GM18867 (cell line): ENCODE results near the gene CRTC1.

ENCODE experiments used
- ATAC-seq: cut with Tn5 transposase; IDR thresholded peaks from one replicate; pipeline ENCODE4 v1.9.1; 2021; ENCODE audit warnings: mild to moderate bottlenecking, moderate library complexity; ENCODE audit not compliant: unreplicated experiment

Gene CRTC1

GRCh38 chr19:18699403-18700054 is 16.0 kb downstream of the CRTC1 start:
- ATAC-seq: no peak

GRCh38 chr19:18700501-18701249 is 17.2 kb downstream of the CRTC1 start:
- peak; percentile 73 for ATAC-seq

GRCh38 chr19:18701250-18701608 is 17.7 kb downstream of the CRTC1 start:
- ATAC-seq: peak; percentile 37

- ATAC-seq: no peak
Measured at GRCh38 chr19:18704054-18704453, 20.6 kb downstream of the CRTC1 start.

GRCh38 chr19:18704971-18705370 is 21.5 kb downstream of the CRTC1 start:
- no peak for ATAC-seq

GRCh38 chr19:18708452-18709231 is 25.2 kb downstream of the CRTC1 start:
- ATAC-seq: no peak

- no peak for ATAC-seq
Measured at GRCh38 chr19:18709546-18709945, 26.1 kb downstream of the CRTC1 start.

GRCh38 chr19:18710186-18710585 is 26.7 kb downstream of the CRTC1 start:
- no peak for ATAC-seq

GRCh38 chr19:18710996-18711751 is 27.7 kb downstream of the CRTC1 start:
- ATAC-seq: no peak

- no peak for ATAC-seq
Measured at GRCh38 chr19:18711893-18712292, 28.4 kb downstream of the CRTC1 start.

GRCh38 chr19:18712981-18713380 is 29.5 kb downstream of the CRTC1 start:
- no peak for ATAC-seq

GRCh38 chr19:18713550-18714117 is 30.2 kb downstream of the CRTC1 start:
- no peak for ATAC-seq

GRCh38 chr19:18715416-18715815 is 31.9 kb downstream of the CRTC1 start:
- ATAC-seq: no peak

GRCh38 chr19:18716857-18717256 is 33.4 kb downstream of the CRTC1 start:
- ATAC-seq: no peak

- no peak for ATAC-seq
Measured at GRCh38 chr19:18717601-18718000, 34.1 kb downstream of the CRTC1 start.

- no peak for ATAC-seq
Measured at GRCh38 chr19:18718015-18718526, 34.6 kb downstream of the CRTC1 start.

GRCh38 chr19:18718846-18719458 is 35.5 kb downstream of the CRTC1 start:
- ATAC-seq: no peak

GRCh38 chr19:18719541-18719940 is 36.1 kb downstream of the CRTC1 start:
- no peak for ATAC-seq

GRCh38 chr19:18723871-18724377 is 40.4 kb downstream of the CRTC1 start:
- ATAC-seq: no peak
